GM12878 (cell line): ENCODE results near the gene RIPPLY2. TPM values are rescaled to one million over a fixed set of nuclear protein-coding genes. Genes with fewer than 3 reads are reported as not detected.

Source experiments
- ATAC-seq: fragments of 200-7000 bp; cut with Tn5 transposase; 3 replicates; pipeline ENCODE4 v1.9.1; 2020; ENCODE audit warnings: mild to moderate bottlenecking, moderate library complexity
- BruUV-seq: library from RNA; stranded (reverse); fragments of 400-500 nt; replicated peaks from 2 replicates; lab custom pipeline; 2021; lab: Mats Ljungman, UMichigan
- CTCF ChIA-PET: fragments of 300-600 bp; sonication (Branson Sonifier 250); formaldehyde crosslinking; extraction: SDS; loops from one replicate; lab custom pipeline; 2021; ENCODE audit warnings: inconsistent platforms; lab: Yijun Ruan, JAX
- POLR2A ChIA-PET: fragments of 350-600 bp; formaldehyde crosslinking; extraction: SDS; loops from one replicate; lab custom pipeline; 2021; ENCODE audit warnings: inconsistent platforms; lab: Charles Lee
- RAD21 ChIA-PET: fragments of 300-600 bp; sonication (Branson Sonifier 250); formaldehyde crosslinking; loops from one replicate; lab custom pipeline; 2023; ENCODE audit warnings: antibody characterized with exemption; ENCODE audit not compliant: unreplicated experiment; lab: Charles Lee
- SMC1A ChIA-PET: fragments of 300-600 bp; sonication (Branson Sonifier 250); formaldehyde crosslinking; loops from one replicate; lab custom pipeline; 2023; ENCODE audit not compliant: unreplicated experiment, uncharacterized antibody; lab: Charles Lee
- DNase-seq: peaks from one replicate; pipeline ENCODE4 v3.0.0-alpha.2; 2011; ENCODE audit warnings: low read depth, low spot score
- FAIRE-seq: peaks from 3 replicates; lab custom pipeline; 2011; peaks lifted over from hg19 to GRCh38; lab: Jason Lieb, UNC
- H2AFZ ChIP-seq: 2 replicates; pipeline ENCODE4 v1.6.0; 2011; ENCODE audit warnings: low read depth, low read length, control low read depth; ENCODE audit not compliant: control insufficient read depth
- H3K27ac ChIP-seq: 2 replicates; pipeline ENCODE4 v1.5.1; 2011; ENCODE audit warnings: control low read depth; ENCODE audit not compliant: control insufficient read depth, insufficient read depth
- H3K27me3 ChIP-seq, 2 experiments: replicated peaks in 1 of 2; 2 replicates each; pipeline versions ENCODE4 v1.6.0 to v1.6.1; 2011; ENCODE audit warnings: low read length in 1 of 2; ENCODE audit not compliant: control insufficient read depth in 2 of 2, insufficient read depth in 2 of 2
- H3K36me3 ChIP-seq, 2 experiments: 2 replicates each; pipeline ENCODE4 v1.5.1; 2011; ENCODE audit warnings: low read length in 1 of 2; ENCODE audit not compliant: control insufficient read depth in 2 of 2, insufficient read depth in 2 of 2
- H3K4me1 ChIP-seq: 2 replicates; pipeline ENCODE4 v1.6.1; 2011; ENCODE audit warnings: mild to moderate bottlenecking, low read length, moderate library complexity, mixed read lengths; ENCODE audit not compliant: control insufficient read depth, insufficient read depth
- H3K4me2 ChIP-seq: 2 replicates; pipeline ENCODE4 v1.6.0; 2011; ENCODE audit warnings: control low read depth; ENCODE audit not compliant: control insufficient read depth, insufficient read depth
- H3K4me3 ChIP-seq: fragments of 200-600 bp; sonication (generic); 2 replicates; pipeline ENCODE4 v1.5.1; 2016
- H3K79me2 ChIP-seq: 2 replicates; pipeline ENCODE4 v1.6.0; 2011; ENCODE audit warnings: low read length; ENCODE audit not compliant: control insufficient read depth, insufficient read depth
- H3K9ac ChIP-seq: 2 replicates; pipeline ENCODE4 v1.8.0; 2011; ENCODE audit warnings: low read length, control low read depth, mixed read lengths; ENCODE audit not compliant: control insufficient read depth, insufficient read depth
- H3K9me3 ChIP-seq: replicated peaks from 3 replicates; pipeline ENCODE4 v1.5.1; 2011; ENCODE audit warnings: mild to moderate bottlenecking, low read length; ENCODE audit not compliant: control insufficient read depth, insufficient read depth
- H4K20me1 ChIP-seq: 2 replicates; pipeline ENCODE4 v1.6.0; 2011; ENCODE audit not compliant: control insufficient read depth, insufficient read depth
- BHLHE40 ChIP-seq, 2 experiments: fragments of 450-650 bp in 1 of 2; IDR thresholded peaks; 2 replicates each; pipeline ENCODE4 v1.6.1; 2011 to 2017; ENCODE audit warnings: low read depth in 2 of 2, borderline replicate concordance in 1 of 2, improper control_type of control experiment in 1 of 2, low read length in 1 of 2, mild to moderate bottlenecking in 1 of 2
- ESRRA ChIP-seq: IDR thresholded peaks from 2 replicates; pipeline ENCODE4 v1.6.1; 2012; ENCODE audit warnings: mild to moderate bottlenecking, low read length, improper control_type of control experiment
- HCFC1 ChIP-seq: fragments of 150-350 bp; IDR thresholded peaks from 2 replicates; pipeline ENCODE4 v1.6.1; 2014; ENCODE audit warnings: low read length
- IKZF2 ChIP-seq, 2 experiments: fragments of 450-650 bp; IDR thresholded peaks; 2 replicates each; pipeline ENCODE4 v1.6.1; 2017; ENCODE audit warnings: mild to moderate bottlenecking in 2 of 2, moderate library complexity in 2 of 2
- IRF4 ChIP-seq: IDR thresholded peaks from 2 replicates; pipeline ENCODE4 v1.6.1; 2011; ENCODE audit warnings: low read depth, low read length
- MEF2B ChIP-seq: fragments of 450-650 bp; IDR thresholded peaks from 2 replicates; pipeline ENCODE4 v1.6.1; 2018; ENCODE audit warnings: mild to moderate bottlenecking, moderate library complexity; ENCODE audit not compliant: partially characterized antibody, poor library complexity, severe bottlenecking
- MLLT1 ChIP-seq: fragments of 450-650 bp; IDR thresholded peaks from 2 replicates; pipeline ENCODE4 v1.6.1; 2016; ENCODE audit warnings: mild to moderate bottlenecking
- MXI1 ChIP-seq: fragments of 150-350 bp; IDR thresholded peaks from 2 replicates; pipeline ENCODE4 v1.6.1; 2011; ENCODE audit warnings: low read depth, mild to moderate bottlenecking, inconsistent platforms, low read length, improper control_type of control experiment
- NKRF ChIP-seq: fragments of 450-650 bp; conservative IDR thresholded peaks from 2 replicates; pipeline ENCODE4 v1.6.1; 2017; ENCODE audit warnings: mild to moderate bottlenecking, moderate library complexity
- PBX3 ChIP-seq: IDR thresholded peaks from 2 replicates; pipeline ENCODE4 v1.6.1; 2011; ENCODE audit warnings: mild to moderate bottlenecking, low read depth, low read length, moderate library complexity; ENCODE audit not compliant: insufficient replicate concordance
- SMAD1 ChIP-seq: fragments of 450-650 bp; IDR thresholded peaks from 2 replicates; pipeline ENCODE4 v1.6.1; 2018; ENCODE audit warnings: mild to moderate bottlenecking, low read depth; ENCODE audit not compliant: partially characterized antibody
- ZBTB40 ChIP-seq: fragments of 450-650 bp; IDR thresholded peaks from 2 replicates; pipeline ENCODE4 v1.6.1; 2016; ENCODE audit warnings: mild to moderate bottlenecking, moderate library complexity, borderline replicate concordance
- ZNF274 ChIP-seq: IDR thresholded peaks from one replicate; pipeline ENCODE4 v1.8.0; 2011; ENCODE audit not compliant: insufficient read length, insufficient read depth
- ZZZ3 ChIP-seq: IDR thresholded peaks from 2 replicates; pipeline ENCODE4 v1.6.1; 2011; ENCODE audit warnings: low read depth; ENCODE audit not compliant: control insufficient read depth, insufficient read length
- WGBS: methylation state at CpG from one replicate; pipeline ENCODE4 v1.1.6; 2016; ENCODE audit warnings: low lambda C conversion rate; ENCODE audit not compliant: insufficient replicate concordance, insufficient coverage; ENCODE audit errors: missing lambda C conversion rate; 5-methylcytosine and 5-hydroxymethylcytosine counted together
- in situ Hi-C: fragments of 300-500 bp; cut with MboI; formaldehyde crosslinking; loops from 9 replicates; pipeline ENCODE4 v1.14.3; 2018; ENCODE audit warnings: mixed read lengths
- intact Hi-C: fragments of 100-400 bp; cut with micrococcal nuclease; formaldehyde crosslinking; loops from one replicate; pipeline ENCODE4 v1.14.2; 2022; ENCODE audit not compliant: unreplicated experiment
- polyA plus RNA-seq, 11 experiments: library from polyadenylated mRNA; depleted of rRNA in 4 of 11; unstranded in 6 of 11; stranded (reverse) in 5 of 11; fragments of >200 nt; fragmentation: Nextera tagmentation in 4 of 11; fragmentation: Illumina TruSeq in 1 of 11; extraction: Ambion mirVana in 4 of 11; extraction: Trizol in 1 of 11; gene quantifications; 1 replicate in 1 of 11; 2 replicates in 10 of 11; pipeline versions ENCODE4 v1.2.1 to v1.2.3, GENCODE V29; 2011 to 2016; ENCODE audit warnings: inconsistent platforms in 2 of 11, missing spikeins in 2 of 11, low read depth in 1 of 11
- total RNA-seq, 4 experiments: library from RNA; depleted of rRNA in 3 of 4; stranded (reverse); fragments of >200 nt in 3 of 4; fragmentation: Illumina TruSeq in 1 of 4; extraction: Trizol in 1 of 4; gene quantifications; 2 replicates each; pipeline versions ENCODE4 v1.2.1 to v1.2.3, GENCODE V29; 2013 to 2021

Gene RIPPLY2
- total and polyA plus RNA-seq, 10 of the 15 experiments (the other 5 are each of a cell fraction or from before 2014, with no cell fraction given) = 0.09 to 0.51 (median 0.17) TPM; not detected in 7

GRCh38 chr6:83862776-83863471 is 9.8 kb downstream of the RIPPLY2 start:
- SMC1A ChIA-PET = no interaction called here
- DNase-seq (no peak), ATAC-seq (no peak), FAIRE-seq (no peak)
- H3K4me2 ChIP-seq = peak overlapping the region; percentile 87
- no peak overlapping the region for H2AFZ ChIP-seq
- no peaks in the 10 kb centered on the region for H4K20me1 ChIP-seq
- intact Hi-C loops = no loop called here
- BruUV-seq = no TSS peak
- POLR2A ChIA-PET = no interaction called here
- in situ Hi-C loops = no loop called here
- peaks cover 16% of the 10 kb centered on the region for H3K9me3 ChIP-seq
- no peak overlapping the region; the same call in 1 of the 2 replicates for H3K27ac ChIP-seq
- no peak overlapping the region for H3K9ac ChIP-seq
- peaks cover 5% of the 10 kb centered on the region; the same call in 1 of the 2 replicates for H3K4me1 ChIP-seq
- WGBS = 68% methylated on average over 4 of the region's 4 CpGs
- peaks cover 41% of the 10 kb centered on the region for H3K79me2 ChIP-seq
- H3K36me3 ChIP-seq = peaks cover 7 to 23% of the 10 kb centered on the region in 2 experiments
- 0 out of 4 replicates have a peak, but pooled peaks cover 0 to 4% of the 10 kb centered on the region in 2 experiments for H3K27me3 ChIP-seq
- CTCF ChIA-PET = interaction anchor here (0.7 kb wide), 1 partner anchor 357 kb away, joined by 3 read pairs; no protein-coding TSS in a partner anchor
- H3K4me3 ChIP-seq = peak overlapping the region; percentile 29; the same call in 1 of the 2 replicates
- RAD21 ChIA-PET = no interaction called here
- TF ChIP-seq ZZZ3 (no peak), BHLHE40 (IDR thresholded peaks at IDR 0.05; ENCODE audit: borderline replicate concordance in 1 of 2, low read depth in 2 of 2, low read length in 1 of 2) (no peak), IRF4 (no peak), PBX3 (no peak), MLLT1 (no peak), NKRF (no peak), MXI1 (no peak), ESRRA (no peak), ZNF274 (no peak), SMAD1 (no peak), ZBTB40 (no peak), HCFC1 (no peak), IKZF2 (IDR thresholded peaks at IDR 0.05) (no peak), MEF2B (no peak)
